ENCODE data around the gene CDH4. TPM values are rescaled to one million over a fixed set of nuclear protein-coding genes. Genes with fewer than 3 reads are reported as not detected.

Gene CDH4
- total and polyA plus RNA-seq, 2 of the 8 experiments (the other 6 are each of a cell fraction or from before 2014, with no cell fraction given): 4.3 to 7.9 TPM

DNA sequence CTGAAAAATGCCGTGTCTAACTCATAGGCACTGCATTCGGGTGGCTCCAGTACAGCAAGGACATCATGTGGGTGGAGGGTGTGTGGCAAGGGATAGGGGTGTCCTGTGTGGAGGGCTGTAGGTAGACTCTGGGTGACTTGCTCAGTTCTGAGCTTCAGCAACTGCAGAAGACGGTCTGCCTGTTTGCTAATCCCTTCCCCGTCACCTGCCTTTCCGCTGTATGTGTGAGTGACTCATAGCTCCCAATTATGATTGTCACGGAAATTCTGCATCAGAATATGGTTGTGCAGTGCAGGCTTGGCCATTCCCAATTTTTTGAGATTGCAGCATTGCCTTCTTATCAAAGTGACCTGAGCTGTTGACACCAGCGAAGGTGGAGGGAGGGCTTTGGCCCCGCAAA, 174.3 kb downstream of the CDH4 start:
- no peak overlapping the region for H3K9ac ChIP-seq (replicated peaks in 1 of 4; ENCODE audit: extremely low read depth in 1 of 4, low read depth in 3 of 4, low read length in 3 of 4)
- no peak overlapping the region for H2BK5ac ChIP-seq (ENCODE audit: low read depth, low read length)
- H3K18ac ChIP-seq (ENCODE audit: extremely low read depth, low read length): no peak overlapping the region
- H3K9me3 ChIP-seq (ENCODE audit: insufficient read depth in 2 of 2, low read depth in 1 of 2, low read length in 1 of 2): no peaks in the 10 kb centered on the region; a peak in 1 of 4 replicates
- H3K4me3 ChIP-seq (ENCODE audit: extremely low read depth in 1 of 4, insufficient read depth in 2 of 4, low read depth in 3 of 4, low read length in 4 of 4): no peak overlapping the region
- no peak overlapping the region for H3K27ac ChIP-seq (ENCODE audit: low read depth, low read length)
- H3K4me2 ChIP-seq (ENCODE audit: insufficient read depth in 1 of 2, low read depth in 2 of 2, low read length in 2 of 2): no peak overlapping the region
- peaks cover 0 to 10% (median 3%) of the 10 kb centered on the region in 4 experiments; a peak in 3 of 7 replicates for H3K4me1 ChIP-seq (replicated peaks in 1 of 4; ENCODE audit: control insufficient read depth in 3 of 4, insufficient read depth in 4 of 4, low read length in 3 of 4)
- H4K8ac ChIP-seq (ENCODE audit: extremely low read depth, insufficient read depth, low read length): no peak overlapping the region
- H3K14ac ChIP-seq (ENCODE audit: insufficient read length): no peak overlapping the region
- H3K27me3 ChIP-seq (replicated peaks in 1 of 4; ENCODE audit: control insufficient read depth in 3 of 4, extremely low read depth in 1 of 4, insufficient read depth in 3 of 4, low read length in 3 of 4): peaks cover 0 to 4% (median 0%) of the 10 kb centered on the region in 4 experiments; a peak in 2 of 7 replicates
- H2BK15ac ChIP-seq (ENCODE audit: low read length): peak overlapping the region; percentile 84; the same call in 1 of the 2 replicates
- H2BK20ac ChIP-seq (ENCODE audit: low read length): 0 out of 2 replicates have a peak overlapping the region, but pooled peaks have one; percentile 56
- H2BK12ac ChIP-seq (ENCODE audit: low read depth, low read length): peak overlapping the region; percentile 88; the same call in 1 of the 2 replicates
- H3K4ac ChIP-seq (replicated peaks; ENCODE audit: insufficient read length, low read depth, low read length): no peak overlapping the region
- no peak overlapping the region for H2AFZ ChIP-seq (ENCODE audit: low read length)
- H3K79me2 ChIP-seq (ENCODE audit: control insufficient read depth in 1 of 2, insufficient read depth in 2 of 2, low read length in 2 of 2): no peaks in the 10 kb centered on the region
- no peak overlapping the region for H4K5ac ChIP-seq (ENCODE audit: insufficient read length, low read depth, low read length)
- FAIRE-seq (no peak), DNase-seq (ENCODE audit: low read depth in 1 of 2, low spot score in 2 of 2) (no peak)
- H2AK5ac ChIP-seq (ENCODE audit: low read depth, low read length): no peak overlapping the region; the same call in 1 of the 2 replicates
- 94% methylated on average over 8 of the region's 8 CpGs; no CpG with 5 or more reads in 1 of the 2 experiments for WGBS, 2 experiments (ENCODE audit: extremely low coverage in 1 of 2, insufficient coverage in 1 of 2, insufficient read length in 1 of 2, insufficient replicate concordance in 2 of 2, low coverage in 1 of 2, low lambda C conversion rate in 2 of 2, missing lambda C conversion rate in 1 of 2)
- H3K23ac ChIP-seq (ENCODE audit: insufficient read length): no peak overlapping the region
- H3K79me1 ChIP-seq (ENCODE audit: low read depth, low read length): no peaks in the 10 kb centered on the region; the same call in 1 of the 2 replicates
- H4K91ac ChIP-seq (replicated peaks; ENCODE audit: insufficient read length, low read length): no peak overlapping the region
- ChIA-PET CTCF (ENCODE audit: partially characterized antibody) (interaction anchor here (1.3 kb wide), 1 partner anchor 173 kb away, joined by 3 read pairs; no protein-coding TSS in a partner anchor), POLR2A (ENCODE audit: partially characterized antibody) (no interaction called here)
- TF ChIP-seq KDM4A (IDR thresholded peaks at IDR 0.05; ENCODE audit: low read depth, low read length, severe bottlenecking) (no peak), SIN3A (conservative IDR thresholded peaks at IDR 0.05 in 1 of 2, IDR thresholded peaks at IDR 0.05 in 1 of 2; ENCODE audit: low read depth in 1 of 2, low read length in 2 of 2) (no peak), TAF1 (IDR thresholded peaks at IDR 0.05; ENCODE audit: low read depth, low read length) (no peak), EGR1 (IDR thresholded peaks at IDR 0.05; ENCODE audit: borderline replicate concordance, low read depth, low read length) (no peak), TEAD4 (IDR thresholded peaks at IDR 0.05; ENCODE audit: low read depth, low read length) (no peak), KDM1A (IDR thresholded peaks at IDR 0.05; ENCODE audit: borderline replicate concordance, low read length) (no peak), SRF (IDR thresholded peaks at IDR 0.05; ENCODE audit: low read depth, low read length) (no peak), POLR2AphosphoS5 (IDR thresholded peaks at IDR 0.05; ENCODE audit: low read depth, low read length) (no peak), POU5F1 (IDR thresholded peaks at IDR 0.05; ENCODE audit: low read depth, low read length) (no peak), RFX5 (IDR thresholded peaks at IDR 0.05; ENCODE audit: borderline replicate concordance, low read depth, low read length) (no peak), SP1 (IDR thresholded peaks at IDR 0.05; ENCODE audit: low read depth, low read length) (no peak), JUN (IDR thresholded peaks at IDR 0.05; ENCODE audit: low read depth, low read length) (no peak)
- no peak overlapping the region for H3K56ac ChIP-seq (replicated peaks; ENCODE audit: insufficient read length, low read depth, low read length)
- peaks cover 0 to 5% of the 10 kb centered on the region in 2 experiments for H4K20me1 ChIP-seq (replicated peaks in 1 of 2; ENCODE audit: control insufficient read depth in 1 of 2, insufficient read depth in 2 of 2, low read length in 2 of 2)
- no peak overlapping the region for H2BK120ac ChIP-seq (replicated peaks; ENCODE audit: low read depth, low read length)
- H3K36me3 ChIP-seq (ENCODE audit: control insufficient read depth in 2 of 4, insufficient read depth in 4 of 4, low read length in 3 of 4): no peaks in the 10 kb centered on the region
- peaks cover 10% of the 10 kb centered on the region; the same call in 1 of the 2 replicates for H3K23me2 ChIP-seq (ENCODE audit: low read depth, low read length)

Data from H1 (cell line).